HFFc6 (cell line): ENCODE results near the gene CAMK1G. TPM values are rescaled to one million over a fixed set of nuclear protein-coding genes. Genes with fewer than 3 reads are reported as not detected.

Experiments used
- DNase-seq: peaks from one replicate; pipeline ENCODE4 v3.0.0-alpha.2; 2018
- H3K27ac Mint-ChIP-seq: 2 replicates; pipeline ENCODE4 v1.8.0; 2020; ENCODE audit warnings: mild to moderate bottlenecking, mixed read lengths
- H3K27me3 Mint-ChIP-seq: 2 replicates; pipeline ENCODE4 v1.8.0; 2021; ENCODE audit warnings: mild to moderate bottlenecking, moderate library complexity, mixed read lengths; ENCODE audit not compliant: insufficient read depth
- H3K36me3 Mint-ChIP-seq: 2 replicates; pipeline ENCODE4 v1.8.0; 2021; ENCODE audit warnings: low read depth, mixed read lengths
- H3K4me1 Mint-ChIP-seq: 2 replicates; pipeline ENCODE4 v1.8.0; 2020; ENCODE audit warnings: low read depth, mixed read lengths
- H3K4me3 Mint-ChIP-seq: 2 replicates; pipeline ENCODE4 v1.8.0; 2020; ENCODE audit warnings: mild to moderate bottlenecking, moderate library complexity, mixed read lengths
- H3K9me3 Mint-ChIP-seq: 2 replicates; pipeline ENCODE4 v1.8.0; 2020; ENCODE audit warnings: mild to moderate bottlenecking, mixed read lengths
- total RNA-seq, 6 experiments: library from RNA; stranded (reverse); fragmentation: NEBNext Ultra II Directional; extraction: Animal tissue kit (Norgen Biotek cat#: 25700); gene quantifications; 2 replicates in 1 of 6; 3 replicates in 5 of 6; pipeline ENCODE4 v1.2.3, GENCODE V29; 2021
- TF ChIP-seq, protein P1 (sequence below): fragments of 200-600 bp; sonication (generic); IDR thresholded peaks from 2 replicates; pipeline ENCODE4 v1.5.0; 2021; ENCODE audit warnings: antibody characterized with exemption, mild to moderate bottlenecking

The CAMK1G gene
- total RNA-seq, 6 experiments from 2014 or later = 4.9 to 8.0 (median 5.9) TPM

DNA sequence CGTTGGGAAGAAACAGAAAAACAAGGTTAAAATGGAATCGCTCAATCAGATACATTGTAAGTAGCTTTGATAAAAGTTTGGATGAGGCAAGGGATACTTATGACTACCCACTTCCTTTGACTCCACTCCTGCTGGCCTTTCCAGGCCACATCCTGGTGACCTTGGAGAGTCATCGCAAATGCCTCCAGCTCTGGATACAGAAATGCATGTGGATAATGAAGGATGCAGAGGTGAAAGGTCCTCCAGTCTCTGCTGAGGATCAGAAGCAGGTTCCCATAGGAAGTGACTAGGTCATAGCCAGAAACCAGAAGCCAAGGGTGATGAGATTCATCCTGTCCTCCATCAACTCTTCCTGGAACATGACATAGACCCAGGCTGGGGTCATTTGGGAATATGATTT, 6.2 kb upstream of the CAMK1G start:
- peak; percentile 35 for DNase-seq
- peak overlapping the region; percentile 87 for H3K27ac Mint-ChIP-seq

DNA sequence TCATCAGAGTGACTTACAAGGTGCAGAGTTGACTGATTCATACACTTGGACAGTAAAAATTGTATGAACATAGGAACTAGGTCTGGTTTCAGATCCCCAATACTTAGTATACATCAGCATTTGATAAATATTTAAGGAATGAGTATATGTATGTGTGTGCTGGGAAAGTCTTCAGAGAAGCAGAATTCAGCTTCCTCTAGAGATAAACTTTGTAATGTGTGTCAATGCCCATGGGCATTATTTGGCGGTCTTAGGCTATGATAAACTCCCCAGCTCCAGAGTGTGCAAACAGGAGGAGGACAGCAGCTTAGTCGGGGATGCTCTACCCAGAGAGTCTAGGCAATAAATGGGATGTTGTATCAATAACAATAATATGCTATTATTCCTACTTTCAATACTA, 2.9 kb upstream of the CAMK1G start:
- DNase-seq = peak; percentile 22
- no peak overlapping the region for H3K4me3 Mint-ChIP-seq
- TF ChIP-seq, protein P1, sequence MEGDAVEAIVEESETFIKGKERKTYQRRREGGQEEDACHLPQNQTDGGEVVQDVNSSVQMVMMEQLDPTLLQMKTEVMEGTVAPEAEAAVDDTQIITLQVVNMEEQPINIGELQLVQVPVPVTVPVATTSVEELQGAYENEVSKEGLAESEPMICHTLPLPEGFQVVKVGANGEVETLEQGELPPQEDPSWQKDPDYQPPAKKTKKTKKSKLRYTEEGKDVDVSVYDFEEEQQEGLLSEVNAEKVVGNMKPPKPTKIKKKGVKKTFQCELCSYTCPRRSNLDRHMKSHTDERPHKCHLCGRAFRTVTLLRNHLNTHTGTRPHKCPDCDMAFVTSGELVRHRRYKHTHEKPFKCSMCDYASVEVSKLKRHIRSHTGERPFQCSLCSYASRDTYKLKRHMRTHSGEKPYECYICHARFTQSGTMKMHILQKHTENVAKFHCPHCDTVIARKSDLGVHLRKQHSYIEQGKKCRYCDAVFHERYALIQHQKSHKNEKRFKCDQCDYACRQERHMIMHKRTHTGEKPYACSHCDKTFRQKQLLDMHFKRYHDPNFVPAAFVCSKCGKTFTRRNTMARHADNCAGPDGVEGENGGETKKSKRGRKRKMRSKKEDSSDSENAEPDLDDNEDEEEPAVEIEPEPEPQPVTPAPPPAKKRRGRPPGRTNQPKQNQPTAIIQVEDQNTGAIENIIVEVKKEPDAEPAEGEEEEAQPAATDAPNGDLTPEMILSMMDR = no peak
- no peaks in the 10 kb centered on the region; the same call in 1 of the 2 replicates for H3K4me1 Mint-ChIP-seq
- H3K9me3 Mint-ChIP-seq = no peaks in the 10 kb centered on the region
- H3K27ac Mint-ChIP-seq = no peak overlapping the region
- no peaks in the 10 kb centered on the region for H3K27me3 Mint-ChIP-seq
- no peaks in the 10 kb centered on the region for H3K36me3 Mint-ChIP-seq

More for the DNA sequence above, 6.2 kb upstream of the CAMK1G start:
- Mint-ChIP-seq H3K9me3 (no peaks in the 10 kb centered on the region), H3K4me3 (peak overlapping the region; percentile 69; the same call in 1 of the 2 replicates), H3K27me3 (no peaks in the 10 kb centered on the region; the same call in 1 of the 2 replicates), H3K4me1 (peaks cover 6% of the 10 kb centered on the region), H3K36me3 (no peaks in the 10 kb centered on the region)
- TF ChIP-seq, protein P1 = no peak

DNA sequence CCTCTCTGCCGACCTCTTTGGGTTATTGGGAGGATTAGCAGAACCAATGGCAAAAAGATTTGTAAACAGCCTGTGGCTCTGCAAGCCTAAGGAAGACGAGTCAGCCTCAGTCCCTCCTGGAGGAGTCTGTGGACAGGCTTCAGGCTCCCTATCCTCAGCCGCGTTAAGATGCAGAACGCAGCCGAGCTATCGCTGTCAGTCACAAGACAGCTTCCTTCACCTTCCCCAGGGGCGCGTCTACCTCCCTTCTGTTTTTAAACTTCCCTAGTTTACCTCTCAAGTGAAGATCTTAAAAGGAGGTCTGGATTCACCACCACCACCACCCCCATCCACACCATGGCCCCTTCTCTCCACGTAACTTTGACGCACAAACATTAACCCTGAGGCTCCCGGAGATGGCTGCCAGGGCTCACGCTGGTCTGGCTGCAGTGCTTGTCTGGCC, 738 bp downstream of the CAMK1G start:
- TF ChIP-seq, protein P1 = 0 out of 2 replicates have a peak, but pooled peaks have one; percentile 3
- Mint-ChIP-seq H3K27ac (no peak overlapping the region), H3K27me3 (no peaks in the 10 kb centered on the region), H3K36me3 (no peaks in the 10 kb centered on the region), H3K4me3 (no peak overlapping the region), H3K4me1 (no peaks in the 10 kb centered on the region), H3K9me3 (no peaks in the 10 kb centered on the region)
- DNase-seq = no peak

- TF ChIP-seq, protein P1 = no peak
- Mint-ChIP-seq H3K27me3 (no peaks in the 10 kb centered on the region; the same call in 1 of the 2 replicates), H3K9me3 (no peaks in the 10 kb centered on the region), H3K4me1 (no peaks in the 10 kb centered on the region), H3K27ac (no peak overlapping the region), H3K4me3 (no peak overlapping the region), H3K36me3 (no peaks in the 10 kb centered on the region)
- no peak for DNase-seq
These were observed 1.7 kb downstream of the CAMK1G start for GRCh38 chr1:209585197-209585596.

DNA sequence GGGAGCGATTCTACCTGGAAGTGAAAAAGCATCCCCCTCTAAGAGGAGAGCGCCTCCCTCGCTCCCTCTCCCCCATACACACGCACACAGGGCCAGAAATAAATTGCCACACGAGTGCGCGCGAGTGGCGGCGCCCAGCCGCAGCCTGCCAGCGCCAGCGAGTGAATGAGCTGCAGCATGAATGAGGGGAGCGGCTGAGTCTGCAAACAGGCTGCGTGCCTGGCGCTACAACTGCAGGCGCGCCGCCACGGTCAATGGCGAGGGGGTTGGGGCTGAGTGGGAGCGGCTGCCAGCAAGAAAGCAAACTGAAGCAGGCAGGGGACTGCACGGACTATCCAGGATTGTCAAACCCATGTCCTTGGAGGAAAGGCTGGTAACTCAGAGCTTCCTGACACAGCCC, 2.2 kb downstream of the CAMK1G start:
- Mint-ChIP-seq H3K9me3 (no peaks in the 10 kb centered on the region), H3K27ac (no peak overlapping the region), H3K4me1 (no peaks in the 10 kb centered on the region), H3K36me3 (no peaks in the 10 kb centered on the region), H3K4me3 (no peak overlapping the region), H3K27me3 (no peaks in the 10 kb centered on the region; the same call in 1 of the 2 replicates)
- TF ChIP-seq, protein P1 = peak; percentile 23; the same call in 1 of the 2 replicates
- DNase-seq = peak; percentile 56
